ENCODE results near the gene ANP32E. TPM values are rescaled to one million over a fixed set of nuclear protein-coding genes. Genes with fewer than 3 reads are reported as not detected.

Gene ANP32E
- total and polyA plus RNA-seq, 9 of the 15 experiments (the other 6 are each of a cell fraction or from before 2014, with no cell fraction given) = 60.4 to 197 (median 104) TPM

GRCh38 chr1:150281758-150282557 is 46.0 kb upstream of the ANP32E start, which contains the start of gene CIART (continued):
- TF ChIP-seq, protein P1, sequence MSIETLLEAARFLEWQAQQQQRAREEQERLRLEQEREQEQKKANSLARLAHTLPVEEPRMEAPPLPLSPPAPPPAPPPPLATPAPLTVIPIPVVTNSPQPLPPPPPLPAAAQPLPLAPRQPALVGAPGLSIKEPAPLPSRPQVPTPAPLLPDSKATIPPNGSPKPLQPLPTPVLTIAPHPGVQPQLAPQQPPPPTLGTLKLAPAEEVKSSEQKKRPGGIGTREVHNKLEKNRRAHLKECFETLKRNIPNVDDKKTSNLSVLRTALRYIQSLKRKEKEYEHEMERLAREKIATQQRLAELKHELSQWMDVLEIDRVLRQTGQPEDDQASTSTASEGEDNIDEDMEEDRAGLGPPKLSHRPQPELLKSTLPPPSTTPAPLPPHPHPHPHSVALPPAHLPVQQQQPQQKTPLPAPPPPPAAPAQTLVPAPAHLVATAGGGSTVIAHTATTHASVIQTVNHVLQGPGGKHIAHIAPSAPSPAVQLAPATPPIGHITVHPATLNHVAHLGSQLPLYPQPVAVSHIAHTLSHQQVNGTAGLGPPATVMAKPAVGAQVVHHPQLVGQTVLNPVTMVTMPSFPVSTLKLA (conservative IDR thresholded peaks at IDR 0.05) = peak; percentile 40 to 44; a peak in 2 of 4 replicates
- TF ChIP-seq VEZF1 (CRISPR knock-in tag; IDR thresholded peaks at IDR 0.05) = 0 out of 2 replicates have a peak, but pooled peaks have one; percentile 21
- TF ChIP-seq ZNF586 (CRISPR knock-in tag; conservative IDR thresholded peaks at IDR 0.05) = no peak
- TF ChIP-seq ZNF212 (CRISPR knock-in tag; IDR thresholded peaks at IDR 0.05) = no peak
- no peak for TF ChIP-seq PCBP2 (IDR thresholded peaks at IDR 0.05; ENCODE audit: low read depth, low read length, poor library complexity, severe bottlenecking)
- no peak for TF ChIP-seq RBM39 (optimal IDR thresholded peaks at IDR 0.05; ENCODE audit: low read depth, low read length)
- no peak for TF ChIP-seq ZBTB1 (CRISPR knock-in tag; IDR thresholded peaks at IDR 0.05; ENCODE audit: borderline replicate concordance, low read depth)
- peak; percentile 21; the same call in 1 of the 2 replicates for TF ChIP-seq USF2 (CRISPR knock-in tag; IDR thresholded peaks at IDR 0.05)
- no peak for TF ChIP-seq CAMTA2 (CRISPR knock-in tag; conservative IDR thresholded peaks at IDR 0.05)
- TF ChIP-seq, protein P2, sequence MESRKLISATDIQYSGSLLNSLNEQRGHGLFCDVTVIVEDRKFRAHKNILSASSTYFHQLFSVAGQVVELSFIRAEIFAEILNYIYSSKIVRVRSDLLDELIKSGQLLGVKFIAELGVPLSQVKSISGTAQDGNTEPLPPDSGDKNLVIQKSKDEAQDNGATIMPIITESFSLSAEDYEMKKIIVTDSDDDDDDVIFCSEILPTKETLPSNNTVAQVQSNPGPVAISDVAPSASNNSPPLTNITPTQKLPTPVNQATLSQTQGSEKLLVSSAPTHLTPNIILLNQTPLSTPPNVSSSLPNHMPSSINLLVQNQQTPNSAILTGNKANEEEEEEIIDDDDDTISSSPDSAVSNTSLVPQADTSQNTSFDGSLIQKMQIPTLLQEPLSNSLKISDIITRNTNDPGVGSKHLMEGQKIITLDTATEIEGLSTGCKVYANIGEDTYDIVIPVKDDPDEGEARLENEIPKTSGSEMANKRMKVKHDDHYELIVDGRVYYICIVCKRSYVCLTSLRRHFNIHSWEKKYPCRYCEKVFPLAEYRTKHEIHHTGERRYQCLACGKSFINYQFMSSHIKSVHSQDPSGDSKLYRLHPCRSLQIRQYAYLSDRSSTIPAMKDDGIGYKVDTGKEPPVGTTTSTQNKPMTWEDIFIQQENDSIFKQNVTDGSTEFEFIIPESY (CRISPR knock-in tag; IDR thresholded peaks at IDR 0.05) = peak; percentile 55; the same call in 1 of the 2 replicates
- peak; percentile 80 for TF ChIP-seq BHLHE40 (IDR thresholded peaks at IDR 0.05; ENCODE audit: low read length)
- TF ChIP-seq, protein P3, sequence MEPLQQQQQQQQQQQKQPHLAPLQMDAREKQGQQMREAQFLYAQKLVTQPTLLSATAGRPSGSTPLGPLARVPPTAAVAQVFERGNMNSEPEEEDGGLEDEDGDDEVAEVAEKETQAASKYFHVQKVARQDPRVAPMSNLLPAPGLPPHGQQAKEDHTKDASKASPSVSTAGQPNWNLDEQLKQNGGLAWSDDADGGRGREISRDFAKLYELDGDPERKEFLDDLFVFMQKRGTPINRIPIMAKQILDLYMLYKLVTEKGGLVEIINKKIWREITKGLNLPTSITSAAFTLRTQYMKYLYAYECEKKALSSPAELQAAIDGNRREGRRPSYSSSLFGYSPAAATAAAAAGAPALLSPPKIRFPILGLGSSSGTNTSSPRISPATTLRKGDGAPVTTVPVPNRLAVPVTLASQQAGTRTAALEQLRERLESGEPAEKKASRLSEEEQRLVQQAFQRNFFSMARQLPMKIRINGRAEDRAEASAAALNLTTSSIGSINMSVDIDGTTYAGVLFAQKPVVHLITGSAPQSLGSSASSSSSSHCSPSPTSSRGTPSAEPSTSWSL (CRISPR knock-in tag; IDR thresholded peaks at IDR 0.05; ENCODE audit: borderline replicate concordance) = no peak
- no peak for TF ChIP-seq SREBF2 (CRISPR knock-in tag; IDR thresholded peaks at IDR 0.05)
- peak; percentile 43; the same call in 1 of the 2 replicates for TF ChIP-seq RFX5 (IDR thresholded peaks at IDR 0.05; ENCODE audit: low read depth, low read length)

Data from K562 (cell line).